ENCODE results near the gene C11orf98. TPM values are rescaled to one million over a fixed set of nuclear protein-coding genes. Genes with fewer than 3 reads are reported as not detected.

Gene C11orf98
- total and polyA plus RNA-seq, 2 of the 13 experiments (the other 11 are each of a cell fraction or from before 2014, with no cell fraction given) = 30.4 to 91.8 TPM

GRCh38 chr11:62645946-62646824, 18.8 kb downstream of the C11orf98 start, which contains the start of gene GANAB (continued):
- peak; percentile 5 for TF ChIP-seq ZNF883 (CRISPR knock-in tag; IDR thresholded peaks at IDR 0.05; ENCODE audit: not compliant biosample characterization)
- TF ChIP-seq EP300 (IDR thresholded peaks at IDR 0.05; ENCODE audit: low read depth in 2 of 2, low read length in 2 of 2) = no peak; a peak in 1 of 4 replicates
- no peak for TF ChIP-seq EP300 (CRISPR knock-in tag; IDR thresholded peaks at IDR 0.05; ENCODE audit: borderline replicate concordance)
- TF ChIP-seq NFE2 (CRISPR knock-in tag; IDR thresholded peaks at IDR 0.05) = no peak
- TF ChIP-seq IRX3 (CRISPR knock-in tag; IDR thresholded peaks at IDR 0.05; ENCODE audit: borderline replicate concordance, low read depth) = peak; percentile 67; the same call in 1 of the 2 replicates
- TF ChIP-seq ZNF589 (CRISPR knock-in tag; conservative IDR thresholded peaks at IDR 0.05) = no peak
- peak; percentile 35; the same call in 1 of the 2 replicates for TF ChIP-seq ZNF280D (CRISPR knock-in tag; IDR thresholded peaks at IDR 0.05)
- TF ChIP-seq ZSCAN12 (CRISPR knock-in tag; IDR thresholded peaks at IDR 0.05) = peak; percentile 55; the same call in 1 of the 2 replicates
- no peak for TF ChIP-seq ZNF646 (CRISPR knock-in tag; IDR thresholded peaks at IDR 0.05)
- no peak for TF ChIP-seq HES4 (CRISPR knock-in tag; IDR thresholded peaks at IDR 0.05; ENCODE audit: borderline replicate concordance)
- 0 out of 2 replicates have a peak, but pooled peaks have one; percentile 13 for TF ChIP-seq ISL2 (CRISPR knock-in tag; IDR thresholded peaks at IDR 0.05)
- peak; percentile 73; the same call in 1 of the 2 replicates for TF ChIP-seq ZNF670 (CRISPR knock-in tag; IDR thresholded peaks at IDR 0.05; ENCODE audit: borderline replicate concordance)
- TF ChIP-seq ZEB1 (IDR thresholded peaks at IDR 0.05; ENCODE audit: insufficient replicate concordance, low read depth) = no peak
- peak; percentile 74 for TF ChIP-seq KDM5B (CRISPR knock-in tag; IDR thresholded peaks at IDR 0.05; ENCODE audit: borderline replicate concordance)
- 0 out of 2 replicates have a peak, but pooled peaks have one; percentile 26 for TF ChIP-seq MED13 (CRISPR knock-in tag; IDR thresholded peaks at IDR 0.05)
- no peak for TF ChIP-seq LCORL (IDR thresholded peaks at IDR 0.05)
- TF ChIP-seq LCORL (CRISPR knock-in tag; IDR thresholded peaks at IDR 0.05) = peak; percentile 32; the same call in 1 of the 2 replicates
- TF ChIP-seq ZNF33A (CRISPR knock-in tag; IDR thresholded peaks at IDR 0.05; ENCODE audit: borderline replicate concordance) = 0 out of 2 replicates have a peak, but pooled peaks have one; percentile 16
- no peak for TF ChIP-seq TRIM24 (CRISPR knock-in tag; IDR thresholded peaks at IDR 0.05)
- peak; percentile 96 for TF ChIP-seq TAF15 (IDR thresholded peaks at IDR 0.05; ENCODE audit: low read depth, low read length, poor library complexity, severe bottlenecking)

All from HepG2 (cell line).